Activated naive CD4-positive, alpha-beta T cell treated with anti-CD3 and anti-CD28 coated beads for 36 hours (primary cell): ENCODE data around the gene TNFRSF19. TPM values are rescaled to one million over a fixed set of nuclear protein-coding genes. Genes with fewer than 3 reads are reported as not detected.

Experiments
- CTCF ChIA-PET: fragments of 350-600 bp; sonication (Branson Sonifier 250); formaldehyde crosslinking; loops from one replicate; lab custom pipeline; 2021; ENCODE audit warnings: antibody characterized with exemption; lab: Charles Lee
- DNase-seq: peaks from one replicate; pipeline ENCODE4 v3.0.0-alpha.2; 2020
- H3K27ac Mint-ChIP-seq: one replicate; pipeline ENCODE4 v1.8.0; 2021; ENCODE audit warnings: mild to moderate bottlenecking, mixed read lengths
- H3K27me3 Mint-ChIP-seq: one replicate; pipeline ENCODE4 v1.8.0; 2021; ENCODE audit warnings: low read depth, mixed read lengths
- H3K36me3 Mint-ChIP-seq: one replicate; pipeline ENCODE4 v1.8.0; 2021; ENCODE audit warnings: low read depth, mixed read lengths
- H3K4me1 Mint-ChIP-seq: one replicate; pipeline ENCODE4 v1.8.0; 2021; ENCODE audit warnings: low read depth, mixed read lengths
- H3K4me3 Mint-ChIP-seq: one replicate; pipeline ENCODE4 v1.8.0; 2021; ENCODE audit warnings: mild to moderate bottlenecking, moderate library complexity, mixed read lengths
- H3K9me3 Mint-ChIP-seq: one replicate; pipeline ENCODE4 v1.8.0; 2021; ENCODE audit warnings: mixed read lengths
- intact Hi-C: fragments of 100-400 bp; cut with micrococcal nuclease; formaldehyde crosslinking; loops from one replicate; pipeline ENCODE4 v1.15.1; 2023
- total RNA-seq, 2 experiments: library from RNA; stranded (reverse); gene quantifications; one replicate each; pipeline ENCODE4 v1.2.3, GENCODE V29; 2021

The TNFRSF19 gene
- total RNA-seq, 2 experiments from 2014 or later, result not detected

GRCh38 chr13:23612182-23612581 lies 42.0 kb downstream of the TNFRSF19 start:
- Mint-ChIP-seq H3K36me3 (no peaks in the 10 kb centered on the region), H3K4me1 (peaks cover 9% of the 10 kb centered on the region)
- CTCF ChIA-PET, result no interaction called here

GRCh38 chr13:23612731-23613130 lies 42.5 kb downstream of the TNFRSF19 start:
- Mint-ChIP-seq H3K36me3 (no peaks in the 10 kb centered on the region), H3K9me3 (no peaks in the 10 kb centered on the region), H3K27me3 (peaks cover 16% of the 10 kb centered on the region), H3K27ac (no peak overlapping the region), H3K4me1 (peaks cover 9% of the 10 kb centered on the region), H3K4me3 (no peak overlapping the region)
- CTCF ChIA-PET, result no interaction called here
- DNase-seq, result no peak
- intact Hi-C loops, result no loop called here

More at GRCh38 chr13:23612182-23612581, 42.0 kb downstream of the TNFRSF19 start:
- H3K4me3 Mint-ChIP-seq, result no peak overlapping the region
- intact Hi-C loops, result no loop called here
- H3K27ac Mint-ChIP-seq, result no peak overlapping the region
- H3K9me3 Mint-ChIP-seq, result no peaks in the 10 kb centered on the region
- DNase-seq, result no peak
- peaks cover 16% of the 10 kb centered on the region for H3K27me3 Mint-ChIP-seq

- no peak for DNase-seq
- CTCF ChIA-PET, result interaction anchor here (0.9 kb wide), 1 partner anchor 147 kb away, joined by 4 read pairs; no protein-coding TSS in a partner anchor
- no peaks in the 10 kb centered on the region for H3K36me3 Mint-ChIP-seq
- H3K4me1 Mint-ChIP-seq, result peaks cover 9% of the 10 kb centered on the region
- peaks cover 17% of the 10 kb centered on the region for H3K27me3 Mint-ChIP-seq
- intact Hi-C loops, result no loop called here
- H3K9me3 Mint-ChIP-seq, result no peaks in the 10 kb centered on the region
- H3K4me3 Mint-ChIP-seq, result no peak overlapping the region
- no peak overlapping the region for H3K27ac Mint-ChIP-seq
Observed at GRCh38 chr13:23613596-23613995, 43.4 kb downstream of the TNFRSF19 start.

GRCh38 chr13:23615395-23616081 lies 45.3 kb downstream of the TNFRSF19 start:
- CTCF ChIA-PET, result no interaction called here
- Mint-ChIP-seq H3K4me3 (no peak overlapping the region), H3K9me3 (no peaks in the 10 kb centered on the region), H3K36me3 (no peaks in the 10 kb centered on the region), H3K27ac (no peak overlapping the region), H3K4me1 (no peaks in the 10 kb centered on the region), H3K27me3 (peaks cover 9% of the 10 kb centered on the region)
- intact Hi-C loops, result no loop called here
- no peak for DNase-seq

GRCh38 chr13:23616228-23616627 lies 46.0 kb downstream of the TNFRSF19 start:
- H3K27me3 Mint-ChIP-seq, result peaks cover 9% of the 10 kb centered on the region
- H3K4me3 Mint-ChIP-seq, result no peak overlapping the region
- DNase-seq, result no peak
- H3K27ac Mint-ChIP-seq, result no peak overlapping the region
- H3K4me1 Mint-ChIP-seq, result no peaks in the 10 kb centered on the region
- intact Hi-C loops, result no loop called here
- no peaks in the 10 kb centered on the region for H3K36me3 Mint-ChIP-seq
- CTCF ChIA-PET, result no interaction called here
- H3K9me3 Mint-ChIP-seq, result no peaks in the 10 kb centered on the region

- CTCF ChIA-PET, result interaction anchor here (0.6 kb wide), 1 partner anchor 112 kb away, joined by 4 read pairs; no protein-coding TSS in a partner anchor
- H3K4me3 Mint-ChIP-seq, result no peak overlapping the region
Observed at GRCh38 chr13:23617551-23618024, 47.4 kb downstream of the TNFRSF19 start.

GRCh38 chr13:23618341-23618740 lies 48.1 kb downstream of the TNFRSF19 start:
- DNase-seq, result no peak
- Mint-ChIP-seq H3K36me3 (no peaks in the 10 kb centered on the region), H3K9me3 (no peaks in the 10 kb centered on the region), H3K27ac (no peak overlapping the region), H3K27me3 (peaks cover 9% of the 10 kb centered on the region), H3K4me3 (no peak overlapping the region), H3K4me1 (no peaks in the 10 kb centered on the region)
- intact Hi-C loops, result no loop called here
- CTCF ChIA-PET, result no interaction called here

More at GRCh38 chr13:23617551-23618024, 47.4 kb downstream of the TNFRSF19 start:
- intact Hi-C loops, result no loop called here
- Mint-ChIP-seq H3K36me3 (no peaks in the 10 kb centered on the region), H3K27ac (no peak overlapping the region), H3K9me3 (no peaks in the 10 kb centered on the region), H3K4me1 (no peaks in the 10 kb centered on the region), H3K27me3 (peaks cover 9% of the 10 kb centered on the region)
- DNase-seq, result no peak

GRCh38 chr13:23619068-23619855 lies 49.0 kb downstream of the TNFRSF19 start:
- DNase-seq, result no peak

GRCh38 chr13:23620211-23620610 lies 50.0 kb downstream of the TNFRSF19 start:
- CTCF ChIA-PET, result no interaction called here
- H3K27ac Mint-ChIP-seq, result no peak overlapping the region
- H3K4me1 Mint-ChIP-seq, result no peaks in the 10 kb centered on the region
- no peaks in the 10 kb centered on the region for H3K36me3 Mint-ChIP-seq
- no peak overlapping the region for H3K4me3 Mint-ChIP-seq
- DNase-seq, result no peak
- intact Hi-C loops, result no loop called here
- H3K27me3 Mint-ChIP-seq, result peaks cover 1% of the 10 kb centered on the region
- H3K9me3 Mint-ChIP-seq, result no peaks in the 10 kb centered on the region

More at GRCh38 chr13:23619068-23619855, 49.0 kb downstream of the TNFRSF19 start:
- Mint-ChIP-seq H3K27me3 (peaks cover 1% of the 10 kb centered on the region), H3K27ac (no peak overlapping the region), H3K9me3 (no peaks in the 10 kb centered on the region), H3K4me1 (no peaks in the 10 kb centered on the region), H3K36me3 (no peaks in the 10 kb centered on the region), H3K4me3 (no peak overlapping the region)
- intact Hi-C loops, result no loop called here
- CTCF ChIA-PET, result no interaction called here

GRCh38 chr13:23620613-23621315 lies 50.6 kb downstream of the TNFRSF19 start:
- CTCF ChIA-PET, result interaction anchor here (0.6 kb wide), 1 partner anchor 1135 kb away, joined by 3 read pairs; no protein-coding TSS in a partner anchor
- H3K9me3 Mint-ChIP-seq, result no peaks in the 10 kb centered on the region
- H3K36me3 Mint-ChIP-seq, result no peaks in the 10 kb centered on the region
- DNase-seq, result no peak
- no peaks in the 10 kb centered on the region for H3K4me1 Mint-ChIP-seq
- intact Hi-C loops, result no loop called here
- peaks cover 1% of the 10 kb centered on the region for H3K27me3 Mint-ChIP-seq
- H3K4me3 Mint-ChIP-seq, result no peak overlapping the region
- H3K27ac Mint-ChIP-seq, result no peak overlapping the region

- H3K36me3 Mint-ChIP-seq, result no peaks in the 10 kb centered on the region
- no peak overlapping the region for H3K4me3 Mint-ChIP-seq
- H3K27me3 Mint-ChIP-seq, result peaks cover 1% of the 10 kb centered on the region
- no peaks in the 10 kb centered on the region for H3K9me3 Mint-ChIP-seq
- no peaks in the 10 kb centered on the region for H3K4me1 Mint-ChIP-seq
- intact Hi-C loops, result no loop called here
- CTCF ChIA-PET, result interaction anchor here (0.6 kb wide), 1 partner anchor 1134 kb away, joined by 3 read pairs; no protein-coding TSS in a partner anchor
- DNase-seq, result peak; percentile 39
- H3K27ac Mint-ChIP-seq, result no peak overlapping the region
Observed at GRCh38 chr13:23621316-23621645, 51.1 kb downstream of the TNFRSF19 start.

GRCh38 chr13:23622985-23623384 lies 52.8 kb downstream of the TNFRSF19 start:
- Mint-ChIP-seq H3K27me3 (peaks cover 3% of the 10 kb centered on the region), H3K4me3 (no peak overlapping the region), H3K9me3 (no peaks in the 10 kb centered on the region), H3K4me1 (no peaks in the 10 kb centered on the region), H3K36me3 (no peaks in the 10 kb centered on the region), H3K27ac (no peak overlapping the region)
- intact Hi-C loops, result no loop called here
- CTCF ChIA-PET, result no interaction called here
- peak; percentile 9 for DNase-seq
